Neuronal stem cell (in vitro differentiated cells): Measurements from ENCODE around the gene DCPS.
A peak's percentile ranks its signal among the peaks of the same experiment; 100 is the strongest.
"Not testable (repeated sequence)": the region's sequence is repeated elsewhere in the genome, so short reads cannot be mapped to it uniquely, and the experiment has no call there.

ENCODE experiments used
- DNase-seq: peaks from one replicate; pipeline ENCODE4 v3.0.0-alpha.2; 2013; ENCODE audit warnings: low spot score
- H2AFZ ChIP-seq: one replicate; pipeline ENCODE4 v1.6.1; 2013; ENCODE audit warnings: mild to moderate bottlenecking, low read length, inconsistent platforms
- H2AK5ac ChIP-seq: 2 replicates; pipeline ENCODE4 v1.6.1; 2013; ENCODE audit warnings: low read depth, mild to moderate bottlenecking, inconsistent platforms, low read length, moderate library complexity, mixed read lengths
- H2BK120ac ChIP-seq: 2 replicates; pipeline ENCODE4 v1.6.1; 2013; ENCODE audit warnings: low read depth, mild to moderate bottlenecking, inconsistent platforms, low read length, moderate library complexity, mixed read lengths
- H2BK12ac ChIP-seq: one replicate; pipeline ENCODE4 v1.6.1; 2013; ENCODE audit warnings: low read length, inconsistent platforms
- H2BK15ac ChIP-seq: 2 replicates; pipeline ENCODE4 v1.6.1; 2013; ENCODE audit warnings: mild to moderate bottlenecking, low read length, inconsistent platforms, mixed read lengths
- H2BK5ac ChIP-seq: one replicate; pipeline ENCODE4 v1.6.1; 2013; ENCODE audit warnings: inconsistent platforms, mild to moderate bottlenecking, low read length, moderate library complexity
- H3K14ac ChIP-seq: one replicate; pipeline ENCODE4 v1.6.1; 2013; ENCODE audit warnings: low read length, inconsistent platforms
- H3K18ac ChIP-seq: 2 replicates; pipeline ENCODE4 v1.6.1; 2013; ENCODE audit warnings: low read length, inconsistent platforms
- H3K23ac ChIP-seq: 2 replicates; pipeline ENCODE4 v1.6.1; 2013; ENCODE audit warnings: low read depth, mild to moderate bottlenecking, mixed read lengths, low read length, inconsistent platforms; ENCODE audit not compliant: poor library complexity
- H3K27ac ChIP-seq: replicated peaks from 3 replicates; pipeline ENCODE4 v1.5.1; 2013; ENCODE audit warnings: low read length, inconsistent platforms
- H3K27me3 ChIP-seq, 3 experiments: 2 replicates each; pipeline ENCODE4 v1.6.1; 2013; ENCODE audit warnings: low read length in 3 of 3, mild to moderate bottlenecking in 2 of 3, inconsistent platforms in 1 of 3, low read depth in 1 of 3, mixed read lengths in 1 of 3, moderate library complexity in 1 of 3; ENCODE audit not compliant: control insufficient read depth in 3 of 3, insufficient read depth in 3 of 3
- H3K36me3 ChIP-seq, 2 donors: replicated peaks in 1 of 2; 2 replicates each; pipeline ENCODE4 v1.6.1; 2013; ENCODE audit warnings: low read length in 2 of 2; ENCODE audit not compliant: control insufficient read depth in 2 of 2, insufficient read depth in 2 of 2
- H3K4ac ChIP-seq: 2 replicates; pipeline ENCODE4 v1.6.1; 2013; ENCODE audit warnings: inconsistent platforms, mild to moderate bottlenecking, low read length, moderate library complexity
- H3K4me1 ChIP-seq, 2 donors: 1 replicate in 1 of 2; 2 replicates in 1 of 2; pipeline ENCODE4 v1.6.1; 2013; ENCODE audit warnings: low read length in 2 of 2, low read depth in 1 of 2; ENCODE audit not compliant: control insufficient read depth in 2 of 2, insufficient read depth in 1 of 2
- H3K4me2 ChIP-seq: one replicate; pipeline ENCODE4 v1.6.1; 2013; ENCODE audit warnings: mild to moderate bottlenecking, low read length, inconsistent platforms; ENCODE audit not compliant: insufficient read depth, poor library complexity, severe bottlenecking
- H3K4me3 ChIP-seq, 2 donors: 2 replicates each; pipeline ENCODE4 v1.5.1; 2013; ENCODE audit warnings: low read length in 2 of 2, mild to moderate bottlenecking in 2 of 2, inconsistent platforms in 1 of 2, moderate library complexity in 1 of 2
- H3K79me1 ChIP-seq: one replicate; pipeline ENCODE4 v1.6.1; 2013; ENCODE audit warnings: low read depth, mild to moderate bottlenecking, inconsistent platforms, low read length, moderate library complexity
- H3K9ac ChIP-seq: one replicate; pipeline ENCODE4 v1.6.1; 2013; ENCODE audit warnings: mild to moderate bottlenecking, low read depth, low read length, inconsistent platforms; ENCODE audit not compliant: poor library complexity
- H3K9me3 ChIP-seq, 2 donors: replicated peaks in 1 of 2; 2 replicates each; pipeline versions ENCODE3 to v1.6.1; 2013; ENCODE audit warnings: low read length in 2 of 2, mild to moderate bottlenecking in 2 of 2, inconsistent platforms in 1 of 2, low read depth in 1 of 2, mixed read lengths in 1 of 2, moderate library complexity in 1 of 2; ENCODE audit not compliant: control insufficient read depth in 2 of 2, insufficient read depth in 1 of 2
- H4K8ac ChIP-seq: one replicate; pipeline ENCODE4 v1.6.1; 2013; ENCODE audit warnings: low read depth, mild to moderate bottlenecking, inconsistent platforms, low read length, moderate library complexity
- H4K91ac ChIP-seq: one replicate; pipeline ENCODE4 v1.6.1; 2013; ENCODE audit warnings: low read length, low read depth, mild to moderate bottlenecking, inconsistent platforms; ENCODE audit not compliant: poor library complexity
- WGBS, 2 donors: extraction: QIAGEN DNeasy Blood & Tissue Kit; methylation state at CpG; one replicate each; pipeline ENCODE4 v1.1.7; 2013; ENCODE audit warnings: missing lambda C conversion rate in 2 of 2, mixed read lengths in 1 of 2; ENCODE audit not compliant: insufficient read length in 2 of 2, insufficient replicate concordance in 1 of 2; ENCODE audit errors: extremely low coverage in 2 of 2; 5-methylcytosine and 5-hydroxymethylcytosine counted together

The DCPS gene

GRCh38 chr11:126308271-126308671 is 4.4 kb downstream of the DCPS start:
- Histone ChIP-seq H2BK120ac (no peak overlapping the region), H3K27ac (no peak overlapping the region), H3K4ac (no peak overlapping the region), H4K91ac (no peak overlapping the region), H3K36me3 (peaks cover 3 to 26% of the 10 kb centered on the region in 2 donors), H2BK15ac (no peak overlapping the region), H3K79me1 (no peaks in the 10 kb centered on the region), H2BK5ac (no peak overlapping the region), H3K4me1 (peaks cover 3 to 5% of the 10 kb centered on the region in 2 donors), H4K8ac (no peak overlapping the region), H3K18ac (no peak overlapping the region), H2BK12ac (no peak overlapping the region), H3K9ac (no peak overlapping the region), H2AK5ac (no peak overlapping the region), H3K27me3 (no peaks in the 10 kb centered on the region), H2AFZ (no peak overlapping the region), H3K4me3 (no peak overlapping the region), H3K4me2 (no peak overlapping the region), H3K9me3 (no peaks in the 10 kb centered on the region), H3K14ac (no peak overlapping the region), H3K23ac (no peak overlapping the region)
- WGBS, 2 donors = no CpG with 5 or more reads among the region's 4 CpGs
- DNase-seq = no peak

GRCh38 chr11:126308771-126309170 is 4.9 kb downstream of the DCPS start:
- H2AFZ ChIP-seq, H3K4me1 ChIP-seq, H3K4ac ChIP-seq, H3K79me1 ChIP-seq, H3K4me3 ChIP-seq, H4K8ac ChIP-seq, H4K91ac ChIP-seq, H3K18ac ChIP-seq, H3K27me3 ChIP-seq, H3K9ac ChIP-seq, H2AK5ac ChIP-seq, H3K27ac ChIP-seq, H2BK15ac ChIP-seq, H3K14ac ChIP-seq, H3K4me2 ChIP-seq, H2BK5ac ChIP-seq, H3K9me3 ChIP-seq, H2BK12ac ChIP-seq, H3K23ac ChIP-seq, H2BK120ac ChIP-seq, DNase-seq: not testable (repeated sequence)
- WGBS, 2 donors = no CpG with 5 or more reads among the region's 4 CpGs
- H3K36me3 ChIP-seq = peaks cover 3 to 31% of the 10 kb centered on the region in 2 donors

- Histone ChIP-seq H3K18ac (no peak overlapping the region), H3K23ac (no peak overlapping the region), H3K14ac (no peak overlapping the region), H4K91ac (no peak overlapping the region), H2BK15ac (no peak overlapping the region), H3K4me1 (no peaks in the 10 kb centered on the region), H2AK5ac (no peak overlapping the region), H3K36me3 (peaks cover 3 to 41% of the 10 kb centered on the region in 2 donors), H2BK5ac (no peak overlapping the region), H3K4me2 (no peak overlapping the region), H2AFZ (no peak overlapping the region), H3K79me1 (no peaks in the 10 kb centered on the region), H3K4me3 (no peak overlapping the region), H3K27me3 (no peaks in the 10 kb centered on the region), H2BK120ac (no peak overlapping the region), H2BK12ac (no peak overlapping the region), H3K9me3 (peaks cover 0 to 4% of the 10 kb centered on the region in 2 donors), H3K9ac (no peak overlapping the region), H4K8ac (no peak overlapping the region), H3K27ac (no peak overlapping the region), H3K4ac (no peak overlapping the region)
- WGBS, 2 donors = no CpG with 5 or more reads among the region's 12 CpGs
- peak; percentile 67 for DNase-seq
Measured at GRCh38 chr11:126310200-126310991, 6.5 kb downstream of the DCPS start.

GRCh38 chr11:126310992-126311310 is 7.1 kb downstream of the DCPS start:
- H3K23ac ChIP-seq = no peak overlapping the region
- H2AK5ac ChIP-seq = no peak overlapping the region
- H2BK120ac ChIP-seq = no peak overlapping the region
- no peaks in the 10 kb centered on the region for H3K27me3 ChIP-seq
- no peak overlapping the region for H3K4me2 ChIP-seq
- H2BK15ac ChIP-seq = no peak overlapping the region
- H3K4me3 ChIP-seq = no peak overlapping the region
- H3K18ac ChIP-seq = no peak overlapping the region
- DNase-seq = no peak
- no peak overlapping the region for H3K9ac ChIP-seq
- H2BK12ac ChIP-seq = no peak overlapping the region
- H4K91ac ChIP-seq = no peak overlapping the region
- H4K8ac ChIP-seq = no peak overlapping the region
- no CpG with 5 or more reads among the region's 6 CpGs for WGBS, 2 donors
- H2AFZ ChIP-seq = no peak overlapping the region
- no peaks in the 10 kb centered on the region for H3K79me1 ChIP-seq
- H3K27ac ChIP-seq = no peak overlapping the region
- no peak overlapping the region for H2BK5ac ChIP-seq
- peaks cover 3 to 41% of the 10 kb centered on the region in 2 donors for H3K36me3 ChIP-seq
- H3K14ac ChIP-seq = no peak overlapping the region
- H3K4ac ChIP-seq = no peak overlapping the region
- H3K4me1 ChIP-seq = no peaks in the 10 kb centered on the region
- peaks cover 0 to 4% of the 10 kb centered on the region in 2 donors for H3K9me3 ChIP-seq
